Lung (tissue), 12 donors: ENCODE data around the gene KCTD10. TPM values are rescaled to one million over a fixed set of nuclear protein-coding genes. Genes with fewer than 3 reads are reported as not detected.

ENCODE experiments used
- ATAC-seq: fragments of 200-7000 bp; cut with Tn5 transposase; one replicate; pipeline ENCODE4 v1.9.1; 2020; ENCODE audit warnings: moderate number of reproducible peaks; ENCODE audit not compliant: insufficient read depth, low FRiP score
- DNase-seq, 3 donors: peaks; one replicate each; pipeline ENCODE4 v3.0.0-alpha.2; 2013 to 2017
- H3K27ac ChIP-seq, 2 donors: one replicate each; pipeline ENCODE4 v1.5.1; 2013; ENCODE audit warnings: mild to moderate bottlenecking in 2 of 2, moderate library complexity in 2 of 2, control low read depth in 1 of 2, inconsistent platforms in 1 of 2, low read depth in 1 of 2, low read length in 1 of 2
- H3K27me3 ChIP-seq, 3 donors: one replicate each; pipeline ENCODE4 v1.5.1; 2013; ENCODE audit warnings: low read length in 2 of 3; ENCODE audit not compliant: control insufficient read depth in 3 of 3, insufficient read depth in 3 of 3
- H3K36me3 ChIP-seq, 4 donors: one replicate each; pipeline ENCODE4 v1.5.1; 2013; ENCODE audit warnings: low read length in 4 of 4, mild to moderate bottlenecking in 1 of 4, moderate library complexity in 1 of 4; ENCODE audit not compliant: control insufficient read depth in 4 of 4, insufficient read depth in 4 of 4
- H3K4me1 ChIP-seq, 5 donors: one replicate each; pipeline ENCODE4 v1.5.1; 2013; ENCODE audit warnings: low read length in 5 of 5, mild to moderate bottlenecking in 2 of 5, moderate library complexity in 1 of 5; ENCODE audit not compliant: control insufficient read depth in 5 of 5, insufficient read depth in 5 of 5
- H3K4me3 ChIP-seq: one replicate; pipeline ENCODE4 v1.5.1; 2013; ENCODE audit warnings: mild to moderate bottlenecking, control low read depth, moderate library complexity
- H3K9ac ChIP-seq, 2 donors: one replicate each; pipeline ENCODE4 v1.5.1; 2013; ENCODE audit warnings: low read length in 2 of 2, control low read depth in 1 of 2; ENCODE audit not compliant: insufficient read depth in 1 of 2
- H3K9me3 ChIP-seq, 4 donors: one replicate each; pipeline ENCODE4 v1.5.1; 2013; ENCODE audit warnings: low read length in 3 of 4, mild to moderate bottlenecking in 1 of 4, moderate library complexity in 1 of 4; ENCODE audit not compliant: control insufficient read depth in 4 of 4, insufficient read depth in 3 of 4
- CTCF ChIP-seq: IDR thresholded peaks from 2 replicates; pipeline ENCODE4 v1.5.1; 2012; ENCODE audit warnings: mild to moderate bottlenecking; ENCODE audit errors: control extremely low read depth, extremely low read depth
- WGBS, 2 donors: extraction: QIAGEN DNeasy Blood & Tissue Kit; methylation state at CpG; one replicate each; pipeline ENCODE4 v1.1.7; 2013; 5-methylcytosine and 5-hydroxymethylcytosine counted together
- polyA plus RNA-seq, 2 donors: library from polyadenylated mRNA; stranded (reverse); fragments of 200-250 nt; gene quantifications; one replicate each; pipeline ENCODE4 v1.2.1, GENCODE V29; 2013
- total RNA-seq, 2 donors: library from RNA; depleted of rRNA in 1 of 2; stranded (reverse); fragments of >200 nt in 1 of 2; gene quantifications; one replicate each; pipeline ENCODE4 v1.2.1, GENCODE V29; 2014 to 2021
- donor health status: control.
- donor health status: control.
- donor health status: Bipolar disorder and iron deficiency.
- donor health status: healthy.
- donor health status: DM: yes; HTN: yes; CAD: no.

The KCTD10 gene
- total and polyA plus RNA-seq, 4 donors: 21.7 to 72.6 (median 53.7) TPM

GRCh38 chr12:109436188-109436560, 40.9 kb downstream of the KCTD10 start:
- H3K4me1 ChIP-seq: peaks cover 0 to 7% (median 3%) of the 10 kb centered on the region in 5 donors
- H3K9ac ChIP-seq: no peak overlapping the region
- no peak for TF ChIP-seq CTCF
- ATAC-seq: no peak
- H3K9me3 ChIP-seq: no peaks in the 10 kb centered on the region
- H3K36me3 ChIP-seq: no peaks in the 10 kb centered on the region
- H3K4me3 ChIP-seq: no peak overlapping the region
- H3K27me3 ChIP-seq: no peaks in the 10 kb centered on the region
- H3K27ac ChIP-seq: no peak overlapping the region
- DNase-seq: no peak
- WGBS, 2 donors: 74 to 78% methylated on average over 7 of the region's 7 CpGs

GRCh38 chr12:109435428-109436187, 41.5 kb downstream of the KCTD10 start:
- no peak for TF ChIP-seq CTCF
- Histone ChIP-seq H3K27ac (peak overlapping the region in 1 of 2 donors; percentile 73), H3K36me3 (no peaks in the 10 kb centered on the region), H3K27me3 (no peaks in the 10 kb centered on the region), H3K9me3 (no peaks in the 10 kb centered on the region), H3K4me1 (peaks cover 0 to 7% (median 3%) of the 10 kb centered on the region in 5 donors), H3K9ac (no peak overlapping the region), H3K4me3 (no peak overlapping the region)
- peak in 1 of 3 donors; percentile 58 for DNase-seq
- WGBS, 2 donors: 72 to 86% methylated on average over 17 of the region's 17 CpGs
- ATAC-seq: no peak

GRCh38 chr12:109434582-109434981, 42.5 kb downstream of the KCTD10 start:
- 84 to 92% methylated on average over 7 of the region's 7 CpGs for WGBS, 2 donors

More at GRCh38 chr12:109434582-109434981, 42.5 kb downstream of the KCTD10 start:
- DNase-seq (no peak), ATAC-seq (no peak)
- Histone ChIP-seq H3K9me3 (no peaks in the 10 kb centered on the region), H3K36me3 (no peaks in the 10 kb centered on the region), H3K27me3 (no peaks in the 10 kb centered on the region), H3K4me1 (peaks cover 0 to 7% (median 3%) of the 10 kb centered on the region in 5 donors), H3K27ac (no peak overlapping the region), H3K4me3 (no peak overlapping the region), H3K9ac (no peak overlapping the region)
- TF ChIP-seq CTCF: no peak
